ENCODE data around the gene USP12.

GRCh38 chr13:27158335-27158734 is 13.3 kb downstream of the USP12 start:
- no peak for TF ChIP-seq CTCF (conservative IDR thresholded peaks at IDR 0.05)
- TF ChIP-seq ZFX (IDR thresholded peaks at IDR 0.05): no peak

Data from C4-2B (cell line).